LHCN-M2 (cell line): Measurements from ENCODE around the gene UCKL1. TPM values are rescaled to one million over a fixed set of nuclear protein-coding genes. Genes with fewer than 3 reads are reported as not detected.

Experiments used
- DNase-seq: peaks from one replicate; pipeline ENCODE4 v3.0.0-alpha.2; 2012; ENCODE audit warnings: low read depth
- total RNA-seq: library from RNA; depleted of rRNA; stranded (reverse); fragments of >200 nt; gene quantifications from 2 replicates; pipeline ENCODE4 v1.2.3, GENCODE V29; 2014; rRNA removed

UCKL1 gene
- total RNA-seq, 1 experiment from 2014 or later = 22.8 TPM

DNA sequence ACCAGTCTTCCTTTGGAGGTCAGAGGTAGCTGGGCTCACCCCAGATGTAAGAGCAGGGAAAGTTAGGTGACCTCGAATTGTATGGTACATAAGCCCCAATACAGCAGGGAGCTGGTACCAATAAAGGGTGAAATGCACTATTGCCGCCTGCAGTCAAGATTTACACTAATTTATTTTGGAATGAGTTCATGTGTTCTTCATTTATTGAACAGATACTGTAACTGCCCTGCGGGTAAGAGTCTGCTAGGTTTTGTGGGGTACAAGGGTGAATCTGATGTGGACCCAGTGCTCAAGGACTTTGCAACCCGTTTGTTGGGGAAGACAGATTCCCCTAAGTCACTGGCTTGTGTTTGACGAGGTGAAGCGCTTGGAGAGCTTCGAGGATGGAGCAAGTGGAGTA is 63.8 kb downstream of the UCKL1 start:
- DNase-seq = no peak

DNA sequence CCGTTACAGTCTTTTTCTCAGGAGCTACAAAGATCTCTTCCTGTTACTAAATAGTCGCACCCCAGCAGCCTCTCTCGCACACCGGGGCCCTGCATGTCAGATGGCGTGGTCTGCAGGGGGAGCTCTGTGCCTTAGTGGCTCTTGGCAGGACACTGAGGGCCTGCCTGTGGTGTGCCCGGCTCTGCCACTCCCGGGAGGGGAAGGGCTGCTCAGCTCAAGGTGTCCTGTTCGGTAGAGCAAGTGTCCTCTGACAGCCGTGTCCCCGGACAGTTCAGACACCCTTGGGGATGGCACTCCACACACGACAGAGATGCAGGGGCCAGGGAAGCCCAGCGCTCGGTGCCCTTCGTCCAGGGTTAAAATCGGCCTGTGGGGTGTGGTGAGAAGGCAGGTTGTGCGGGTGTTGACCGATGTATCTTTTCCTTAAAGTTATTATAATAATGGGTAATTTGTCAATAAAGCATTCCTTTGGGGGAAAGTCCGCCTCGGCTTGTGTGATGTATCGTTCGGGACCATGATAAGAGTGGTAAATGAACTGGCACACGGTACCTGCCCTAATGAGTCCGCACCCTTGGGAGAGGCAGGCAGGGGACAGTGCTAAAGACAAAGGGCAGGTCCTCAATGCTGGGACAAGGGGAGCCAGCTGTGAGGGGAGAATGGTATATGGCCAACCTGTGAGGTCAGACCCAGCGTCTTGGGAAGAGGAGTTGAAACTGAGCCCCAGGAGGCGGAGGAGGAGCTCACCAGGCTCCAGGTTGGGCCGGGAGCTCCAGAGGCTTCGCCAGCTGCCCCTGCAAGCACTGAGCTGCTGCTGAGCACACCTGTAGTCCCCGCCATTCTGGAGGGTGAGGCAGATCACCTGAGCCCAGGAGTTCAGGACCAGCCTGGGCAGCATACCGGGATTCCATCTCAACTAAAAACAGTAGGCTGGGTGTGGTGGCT is 64.9 kb downstream of the UCKL1 start:
- DNase-seq = no peak

DNA sequence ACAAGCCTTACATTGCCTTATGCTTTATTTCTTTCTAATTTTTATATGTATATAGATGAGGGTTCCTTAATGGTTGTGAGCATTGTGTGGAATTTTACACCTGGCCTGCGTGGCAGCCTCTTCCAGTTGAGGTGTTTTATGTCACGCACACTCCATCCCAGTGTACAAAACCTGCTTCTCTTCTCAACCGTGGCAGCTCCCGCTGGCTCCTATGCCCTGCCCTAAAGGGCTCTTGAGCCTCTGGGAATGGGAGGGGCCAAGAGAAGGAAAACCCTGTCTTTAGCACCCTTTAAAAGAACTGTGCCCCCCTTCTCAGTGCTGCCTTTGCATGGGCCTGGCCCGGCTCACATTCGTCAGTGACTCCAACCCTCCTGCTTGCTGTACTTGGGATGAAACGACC is 65.6 kb downstream of the UCKL1 start:
- no peak for DNase-seq

DNA sequence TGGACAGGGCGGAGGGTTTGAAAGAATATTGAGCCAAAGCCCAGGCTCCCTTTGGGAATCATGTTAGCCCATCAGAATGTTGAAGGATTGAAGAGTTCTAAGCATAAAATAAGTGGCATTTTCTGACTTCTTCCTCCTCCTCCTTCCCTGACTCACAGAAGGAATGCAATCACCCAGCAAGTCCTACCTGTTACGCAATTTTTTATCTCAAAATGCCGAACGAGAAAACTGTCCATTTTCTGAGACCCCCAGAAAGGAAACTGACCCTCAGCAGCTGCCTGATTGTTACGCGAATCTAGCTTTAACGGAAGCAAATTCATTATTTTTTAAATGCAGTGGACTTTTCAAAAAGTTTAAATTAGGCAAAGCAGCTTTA is 66.0 kb downstream of the UCKL1 start:
- DNase-seq = no peak

Other genes with a start within 250 kb of the UCKL1 start
- 49.4 and 54.8 TPM in 2 replicates for gene ARFRP1, start 248.4 kb downstream of the UCKL1 start, total RNA-seq
- gene ZGPAT, start 248.4 kb downstream of the UCKL1 start, total RNA-seq = 31.5 and 40.1 TPM in 2 replicates
- 16.2 and 19.1 TPM in 2 replicates for gene LIME1, start 219.8 kb downstream of the UCKL1 start, total RNA-seq
- gene SLC2A4RG, start 216.6 kb downstream of the UCKL1 start, total RNA-seq = 150 and 157 TPM in 2 replicates
- gene ZBTB46, start 125.2 kb downstream of the UCKL1 start, total RNA-seq = 7.6 and 9.1 TPM in 2 replicates
- gene ABHD16B, start 94.9 kb downstream of the UCKL1 start, total RNA-seq = not detected in 2 replicates
- 118 and 119 TPM in 2 replicates for gene TPD52L2, start 91.1 kb downstream of the UCKL1 start, total RNA-seq
- gene DNAJC5, start 61.3 kb downstream of the UCKL1 start, total RNA-seq = 63.2 and 64.1 TPM in 2 replicates
- gene ZNF512B, start 13.5 kb upstream of the UCKL1 start, total RNA-seq = 10.7 and 13.2 TPM in 2 replicates
- 1.2 and 3.1 TPM in 2 replicates for gene SAMD10, start 23.2 kb upstream of the UCKL1 start, total RNA-seq
- gene PRPF6, start 24.7 kb upstream of the UCKL1 start, total RNA-seq = 50.1 and 60.4 TPM in 2 replicates
- 0.17 and 0.19 TPM in 2 replicates for gene C20orf204, start 79.8 kb upstream of the UCKL1 start, total RNA-seq
- gene SOX18, start 93.2 kb upstream of the UCKL1 start, total RNA-seq = not detected in 2 replicates
- gene TCEA2, start 106.8 kb upstream of the UCKL1 start, total RNA-seq = 30.7 and 41.1 TPM in 2 replicates
- gene RGS19, start 123.1 kb upstream of the UCKL1 start, total RNA-seq = 26.9 and 34.5 TPM in 2 replicates
- 0.92 and 1.2 TPM in 2 replicates for gene OPRL1, start 123.7 kb upstream of the UCKL1 start, total RNA-seq
- gene LKAAEAR1, start 128.0 kb upstream of the UCKL1 start, total RNA-seq = 0.40 and 1.7 TPM in 2 replicates
- gene NPBWR2, start 151.1 kb upstream of the UCKL1 start, total RNA-seq = not detected in 2 replicates
- not detected in 2 replicates for gene MYT1, start 208.0 kb upstream of the UCKL1 start, total RNA-seq